ENCODE measurements around the gene CCDC171.

The CCDC171 gene

DNA sequence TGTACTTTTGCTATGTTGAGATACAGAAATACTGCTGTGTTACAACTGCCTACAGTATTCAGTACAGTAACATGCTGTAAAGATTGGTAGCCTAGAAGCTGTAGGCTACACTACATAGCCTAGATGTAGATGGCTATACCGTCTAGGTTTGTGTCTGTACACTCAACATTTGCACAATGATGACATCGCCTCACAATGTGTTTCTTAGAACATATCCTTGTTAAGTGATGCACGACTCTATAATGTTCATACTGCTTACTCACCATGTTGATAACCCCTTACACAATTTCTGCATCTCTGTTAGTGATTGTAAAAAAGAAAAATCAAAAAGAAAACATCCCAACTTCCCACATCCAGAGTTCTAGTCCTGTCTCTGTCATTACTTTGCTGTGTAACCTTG, 450.0 kb downstream of the CCDC171 start:
- no peaks in the 10 kb centered on the region for H3K36me3 ChIP-seq (ENCODE audit: control insufficient read depth in 5 of 5, insufficient read depth in 5 of 5, low read length in 5 of 5)
- no peaks in the 10 kb centered on the region for H3K27me3 ChIP-seq (ENCODE audit: control insufficient read depth in 5 of 5, insufficient read depth in 4 of 5, low read length in 5 of 5)
- no peak overlapping the region for H3K27ac ChIP-seq (ENCODE audit: low read depth, low read length)
- H3K4me1 ChIP-seq (ENCODE audit: control insufficient read depth in 5 of 5, insufficient read depth in 5 of 5, low read length in 5 of 5): peaks cover 0 to 4% (median 0%) of the 10 kb centered on the region in 5 donors
- H3K4me3 ChIP-seq (ENCODE audit: low read depth in 1 of 5, low read length in 5 of 5): no peak overlapping the region
- no peaks in the 10 kb centered on the region for H3K9me3 ChIP-seq (ENCODE audit: control insufficient read depth in 5 of 5, low read length in 5 of 5)
- no peak overlapping the region for H3K9ac ChIP-seq (ENCODE audit: low read length in 5 of 5)

DNA sequence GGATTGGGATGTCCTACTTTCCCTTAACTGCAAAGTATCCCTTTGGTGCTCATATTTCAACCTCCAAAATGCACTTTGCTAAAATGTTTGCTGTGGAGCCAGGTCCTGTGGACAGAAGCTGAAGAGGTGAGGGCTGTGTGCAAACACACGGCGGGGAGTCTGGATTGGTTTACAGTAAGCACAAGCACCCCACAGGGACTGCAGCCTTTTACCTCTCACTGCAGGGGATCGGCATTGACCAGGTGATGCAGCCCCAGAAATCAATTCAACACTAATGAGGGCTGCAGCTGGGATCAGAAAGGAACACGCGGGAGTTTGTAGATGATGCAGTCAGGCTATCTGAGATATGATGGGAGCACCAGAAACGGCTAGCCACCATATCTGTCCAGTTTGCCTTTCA, 450.9 kb downstream of the CCDC171 start:
- H3K27ac ChIP-seq (ENCODE audit: low read depth, low read length): no peak overlapping the region
- no peaks in the 10 kb centered on the region for H3K9me3 ChIP-seq (ENCODE audit: control insufficient read depth in 5 of 5, low read length in 5 of 5)
- no peaks in the 10 kb centered on the region for H3K36me3 ChIP-seq (ENCODE audit: control insufficient read depth in 5 of 5, insufficient read depth in 5 of 5, low read length in 5 of 5)
- H3K9ac ChIP-seq (ENCODE audit: low read length in 5 of 5): no peak overlapping the region
- H3K27me3 ChIP-seq (ENCODE audit: control insufficient read depth in 5 of 5, insufficient read depth in 4 of 5, low read length in 5 of 5): no peaks in the 10 kb centered on the region
- H3K4me1 ChIP-seq (ENCODE audit: control insufficient read depth in 5 of 5, insufficient read depth in 5 of 5, low read length in 5 of 5): peaks cover 0 to 4% (median 0%) of the 10 kb centered on the region in 5 donors
- H3K4me3 ChIP-seq (ENCODE audit: low read depth in 1 of 5, low read length in 5 of 5): no peak overlapping the region

DNA sequence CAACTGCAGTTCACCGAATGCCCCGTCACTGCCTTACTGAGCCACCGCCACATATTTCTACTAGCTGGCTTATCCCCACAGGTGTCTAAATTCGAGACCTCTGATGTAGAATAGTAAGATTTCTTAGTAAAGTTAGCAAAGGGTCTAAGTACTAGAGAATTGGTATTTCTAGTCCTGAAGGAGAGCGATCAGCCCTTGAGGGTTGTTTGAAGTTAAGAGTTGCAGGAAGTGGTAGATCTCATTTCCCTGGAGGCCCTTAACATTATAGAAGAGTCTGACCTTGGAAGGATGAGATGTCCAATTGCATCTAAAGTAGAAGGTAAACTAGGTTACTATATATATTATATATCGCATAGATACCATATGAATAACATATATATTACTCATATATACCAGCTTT, 451.8 kb downstream of the CCDC171 start:
- Histone ChIP-seq H3K4me1 (ENCODE audit: control insufficient read depth in 5 of 5, insufficient read depth in 5 of 5, low read length in 5 of 5) (peaks cover 0 to under 1% (median 0%) of the 10 kb centered on the region in 5 donors), H3K27ac (ENCODE audit: low read depth, low read length) (no peak overlapping the region), H3K27me3 (ENCODE audit: control insufficient read depth in 5 of 5, insufficient read depth in 4 of 5, low read length in 5 of 5) (no peaks in the 10 kb centered on the region), H3K9me3 (ENCODE audit: control insufficient read depth in 5 of 5, low read length in 5 of 5) (no peaks in the 10 kb centered on the region), H3K4me3 (ENCODE audit: low read depth in 1 of 5, low read length in 5 of 5) (no peak overlapping the region), H3K36me3 (ENCODE audit: control insufficient read depth in 5 of 5, insufficient read depth in 5 of 5, low read length in 5 of 5) (no peaks in the 10 kb centered on the region), H3K9ac (ENCODE audit: low read length in 5 of 5) (no peak overlapping the region)

DNA sequence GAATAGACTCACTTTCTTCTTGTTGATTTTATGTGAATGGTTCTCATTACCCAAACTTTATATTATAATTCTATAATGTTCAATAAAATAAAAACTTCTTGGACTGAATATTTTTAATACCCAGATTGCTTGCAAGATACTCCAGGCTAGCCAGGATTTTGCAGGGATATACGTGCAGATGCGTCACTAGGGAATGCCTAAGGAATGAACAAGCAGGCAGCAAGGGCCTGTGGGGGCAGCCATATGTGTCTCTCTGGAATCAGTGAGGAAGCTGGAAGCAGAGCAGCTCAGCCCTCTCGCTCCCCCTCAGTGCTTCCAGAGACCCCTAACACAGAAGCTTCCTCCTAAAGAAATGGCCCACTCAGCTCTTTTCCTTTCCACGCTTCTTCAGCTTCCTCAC, 457.4 kb downstream of the CCDC171 start:
- Histone ChIP-seq H3K9me3 (ENCODE audit: control insufficient read depth in 5 of 5, low read length in 5 of 5) (no peaks in the 10 kb centered on the region), H3K9ac (ENCODE audit: low read length in 5 of 5) (no peak overlapping the region), H3K27ac (ENCODE audit: low read depth, low read length) (no peak overlapping the region), H3K4me1 (ENCODE audit: control insufficient read depth in 5 of 5, insufficient read depth in 5 of 5, low read length in 5 of 5) (no peaks in the 10 kb centered on the region), H3K36me3 (ENCODE audit: control insufficient read depth in 5 of 5, insufficient read depth in 5 of 5, low read length in 5 of 5) (no peaks in the 10 kb centered on the region), H3K4me3 (ENCODE audit: low read depth in 1 of 5, low read length in 5 of 5) (no peak overlapping the region), H3K27me3 (ENCODE audit: control insufficient read depth in 5 of 5, insufficient read depth in 4 of 5, low read length in 5 of 5) (no peaks in the 10 kb centered on the region)

DNA sequence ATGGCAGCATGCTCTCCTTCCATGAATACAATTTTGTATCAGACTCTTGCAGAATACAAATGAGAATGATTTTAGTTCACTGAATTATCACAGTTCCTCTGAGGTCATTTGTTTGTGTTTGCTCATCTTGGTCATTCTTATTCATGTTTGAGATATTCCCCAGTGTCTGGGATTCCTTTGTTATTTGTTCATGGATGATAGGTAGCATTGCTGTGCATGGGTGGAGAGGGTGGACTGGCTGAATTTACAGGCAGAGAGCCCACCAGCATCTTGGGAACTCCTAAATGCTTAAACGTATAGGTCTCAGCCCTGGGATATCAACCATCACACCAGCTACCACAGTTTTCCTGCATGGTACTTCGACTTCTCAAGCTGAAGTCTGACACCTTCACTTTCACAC, 459.8 kb downstream of the CCDC171 start:
- Histone ChIP-seq H3K4me3 (ENCODE audit: low read depth in 1 of 5, low read length in 5 of 5) (no peak overlapping the region), H3K9me3 (ENCODE audit: control insufficient read depth in 5 of 5, low read length in 5 of 5) (peaks cover 0 to 10% (median 7%) of the 10 kb centered on the region in 5 donors), H3K36me3 (ENCODE audit: control insufficient read depth in 5 of 5, insufficient read depth in 5 of 5, low read length in 5 of 5) (no peaks in the 10 kb centered on the region), H3K27ac (ENCODE audit: low read depth, low read length) (no peak overlapping the region), H3K27me3 (ENCODE audit: control insufficient read depth in 5 of 5, insufficient read depth in 4 of 5, low read length in 5 of 5) (no peaks in the 10 kb centered on the region), H3K9ac (ENCODE audit: low read length in 5 of 5) (no peak overlapping the region), H3K4me1 (ENCODE audit: control insufficient read depth in 5 of 5, insufficient read depth in 5 of 5, low read length in 5 of 5) (no peaks in the 10 kb centered on the region)

DNA sequence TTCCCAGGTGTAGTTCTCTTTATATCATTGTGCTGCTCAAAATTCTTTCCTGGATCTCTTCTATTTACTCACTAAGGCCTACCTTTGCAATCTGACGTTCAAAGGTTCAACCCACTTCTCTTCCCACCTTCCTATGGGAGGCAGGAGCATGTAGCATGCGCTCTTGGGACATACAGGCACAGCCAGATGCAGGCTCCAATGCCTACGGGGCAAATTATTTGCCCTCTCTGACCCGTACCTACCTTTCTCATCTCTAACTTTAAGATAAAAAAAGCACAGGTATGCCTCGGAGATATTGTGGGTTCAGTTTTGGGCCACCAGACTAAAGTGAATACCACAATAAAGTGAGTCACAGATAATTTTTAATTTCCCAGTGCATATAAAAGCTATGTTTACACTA, 460.5 kb downstream of the CCDC171 start:
- H3K27me3 ChIP-seq (ENCODE audit: control insufficient read depth in 5 of 5, insufficient read depth in 4 of 5, low read length in 5 of 5): no peaks in the 10 kb centered on the region
- H3K9ac ChIP-seq (ENCODE audit: low read length in 5 of 5): no peak overlapping the region
- H3K27ac ChIP-seq (ENCODE audit: low read depth, low read length): no peak overlapping the region
- H3K4me1 ChIP-seq (ENCODE audit: control insufficient read depth in 5 of 5, insufficient read depth in 5 of 5, low read length in 5 of 5): no peaks in the 10 kb centered on the region
- no peak overlapping the region for H3K4me3 ChIP-seq (ENCODE audit: low read depth in 1 of 5, low read length in 5 of 5)
- no peaks in the 10 kb centered on the region for H3K36me3 ChIP-seq (ENCODE audit: control insufficient read depth in 5 of 5, insufficient read depth in 5 of 5, low read length in 5 of 5)
- peaks cover 4 to 17% (median 11%) of the 10 kb centered on the region in 5 donors for H3K9me3 ChIP-seq (ENCODE audit: control insufficient read depth in 5 of 5, low read length in 5 of 5)

DNA sequence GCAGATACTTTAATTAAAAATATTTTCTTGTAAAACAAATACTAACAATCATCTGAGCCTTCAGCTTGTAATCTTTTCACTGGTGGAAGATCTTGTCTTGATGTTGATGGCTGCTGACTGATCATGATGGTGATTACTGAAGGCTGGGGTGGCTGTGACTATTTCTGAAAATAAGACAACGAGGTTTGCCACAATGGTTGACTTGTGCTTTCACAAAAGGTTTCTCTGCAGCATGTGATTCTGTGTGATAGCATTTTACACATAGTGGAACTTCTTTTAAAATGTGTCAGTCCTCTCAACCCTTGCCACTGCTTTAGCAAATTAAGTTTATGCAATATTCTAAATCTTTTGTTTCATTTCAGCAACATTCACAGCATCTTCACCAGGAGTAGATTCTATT, 461.0 kb downstream of the CCDC171 start:
- Histone ChIP-seq H3K9me3 (ENCODE audit: control insufficient read depth in 5 of 5, low read length in 5 of 5) (peaks cover 4 to 22% (median 14%) of the 10 kb centered on the region in 5 donors), H3K4me1 (ENCODE audit: control insufficient read depth in 5 of 5, insufficient read depth in 5 of 5, low read length in 5 of 5) (no peaks in the 10 kb centered on the region), H3K27ac (ENCODE audit: low read depth, low read length) (no peak overlapping the region), H3K27me3 (ENCODE audit: control insufficient read depth in 5 of 5, insufficient read depth in 4 of 5, low read length in 5 of 5) (no peaks in the 10 kb centered on the region), H3K4me3 (ENCODE audit: low read depth in 1 of 5, low read length in 5 of 5) (no peak overlapping the region), H3K36me3 (ENCODE audit: control insufficient read depth in 5 of 5, insufficient read depth in 5 of 5, low read length in 5 of 5) (no peaks in the 10 kb centered on the region), H3K9ac (ENCODE audit: low read length in 5 of 5) (no peak overlapping the region)

DNA sequence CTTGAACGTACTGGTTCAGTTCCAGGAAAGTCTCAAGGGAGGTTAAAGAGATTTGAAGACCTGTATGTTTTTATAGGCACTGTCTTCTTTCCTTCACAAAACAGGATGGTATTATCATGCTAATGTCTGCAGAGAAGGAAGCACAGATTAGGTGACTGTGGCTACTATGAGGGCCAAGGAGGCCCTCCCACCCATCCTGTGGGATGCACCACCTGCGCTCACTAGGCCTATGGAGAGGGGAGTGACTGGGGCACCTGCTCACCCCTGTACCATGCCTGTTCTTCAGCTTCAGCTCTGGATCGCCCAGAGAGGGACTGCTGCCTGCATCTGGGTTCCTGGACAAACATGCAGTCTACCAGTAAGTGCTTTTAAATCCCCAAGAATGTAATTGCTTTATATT, 469.4 kb downstream of the CCDC171 start:
- H3K27me3 ChIP-seq (ENCODE audit: control insufficient read depth in 5 of 5, insufficient read depth in 4 of 5, low read length in 5 of 5): no peaks in the 10 kb centered on the region
- peaks cover 4 to 17% (median 13%) of the 10 kb centered on the region in 5 donors for H3K9me3 ChIP-seq (ENCODE audit: control insufficient read depth in 5 of 5, low read length in 5 of 5)
- no peaks in the 10 kb centered on the region for H3K36me3 ChIP-seq (ENCODE audit: control insufficient read depth in 5 of 5, insufficient read depth in 5 of 5, low read length in 5 of 5)
- no peak overlapping the region for H3K9ac ChIP-seq (ENCODE audit: low read length in 5 of 5)
- H3K4me3 ChIP-seq (ENCODE audit: low read depth in 1 of 5, low read length in 5 of 5): no peak overlapping the region
- H3K4me1 ChIP-seq (ENCODE audit: control insufficient read depth in 5 of 5, insufficient read depth in 5 of 5, low read length in 5 of 5): peaks cover 0 to 10% (median 8%) of the 10 kb centered on the region in 5 donors
- H3K27ac ChIP-seq (ENCODE audit: low read depth, low read length): no peak overlapping the region

DNA sequence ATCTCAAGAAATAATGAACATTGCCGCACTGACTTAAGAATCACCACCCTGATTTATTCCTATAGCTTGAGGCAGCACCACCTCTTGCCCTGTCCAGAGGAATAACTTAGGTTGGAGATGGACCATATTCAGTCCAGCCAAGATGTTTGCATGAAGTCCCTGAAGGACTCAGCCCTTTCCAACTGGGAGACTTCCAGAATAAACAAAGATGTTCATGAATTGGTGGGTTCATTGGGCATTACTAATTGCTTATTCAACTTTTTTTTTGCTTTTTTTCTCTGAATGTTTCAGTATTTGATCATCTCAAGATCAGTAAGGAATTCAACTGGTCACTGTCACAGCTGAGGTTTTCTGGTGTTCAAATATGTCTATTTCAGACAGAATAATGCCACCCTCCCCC, 470.6 kb downstream of the CCDC171 start:
- peaks cover 0 to 9% (median 4%) of the 10 kb centered on the region in 5 donors for H3K9me3 ChIP-seq (ENCODE audit: control insufficient read depth in 5 of 5, low read length in 5 of 5)
- H3K27me3 ChIP-seq (ENCODE audit: control insufficient read depth in 5 of 5, insufficient read depth in 4 of 5, low read length in 5 of 5): no peaks in the 10 kb centered on the region
- H3K4me3 ChIP-seq (ENCODE audit: low read depth in 1 of 5, low read length in 5 of 5): no peak overlapping the region
- no peak overlapping the region for H3K27ac ChIP-seq (ENCODE audit: low read depth, low read length)
- H3K9ac ChIP-seq (ENCODE audit: low read length in 5 of 5): no peak overlapping the region
- H3K36me3 ChIP-seq (ENCODE audit: control insufficient read depth in 5 of 5, insufficient read depth in 5 of 5, low read length in 5 of 5): no peaks in the 10 kb centered on the region
- peaks cover 0 to 14% (median 9%) of the 10 kb centered on the region in 5 donors for H3K4me1 ChIP-seq (ENCODE audit: control insufficient read depth in 5 of 5, insufficient read depth in 5 of 5, low read length in 5 of 5)

Data from subcutaneous abdominal adipose tissue (tissue), 5 donors.